ENCODE measurements around the gene SPDYE17. TPM values are rescaled to one million over a fixed set of nuclear protein-coding genes. Genes with fewer than 3 reads are reported as not detected.
"Not testable (repeated sequence)": the region's sequence is repeated elsewhere in the genome, so short reads cannot be mapped to it uniquely, and the experiment has no call there.

Gene SPDYE17
- total RNA-seq, 1 experiment from 2014 or later, result not detected

DNA sequence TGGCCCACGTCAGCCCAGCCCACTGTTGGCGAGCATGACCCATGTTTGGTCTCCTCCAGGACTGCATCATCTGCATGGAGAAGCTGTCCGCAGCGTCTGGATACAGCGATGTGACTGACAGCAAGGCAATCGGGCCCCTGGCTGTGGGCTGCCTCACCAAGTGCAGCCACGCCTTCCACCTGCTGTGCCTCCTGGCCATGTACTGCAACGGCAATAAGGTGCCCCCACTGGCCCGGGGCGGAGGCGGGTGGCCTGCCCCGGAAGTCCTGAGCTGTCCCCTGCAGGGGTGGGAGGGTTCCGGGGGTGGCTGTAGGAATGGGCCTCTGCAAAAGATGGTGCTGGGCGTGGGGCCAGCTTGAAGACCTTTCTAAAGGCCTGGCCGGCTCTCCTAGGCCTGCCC, 30.1 kb downstream of the SPDYE17 start:
- not testable (repeated sequence) for ATAC-seq

DNA sequence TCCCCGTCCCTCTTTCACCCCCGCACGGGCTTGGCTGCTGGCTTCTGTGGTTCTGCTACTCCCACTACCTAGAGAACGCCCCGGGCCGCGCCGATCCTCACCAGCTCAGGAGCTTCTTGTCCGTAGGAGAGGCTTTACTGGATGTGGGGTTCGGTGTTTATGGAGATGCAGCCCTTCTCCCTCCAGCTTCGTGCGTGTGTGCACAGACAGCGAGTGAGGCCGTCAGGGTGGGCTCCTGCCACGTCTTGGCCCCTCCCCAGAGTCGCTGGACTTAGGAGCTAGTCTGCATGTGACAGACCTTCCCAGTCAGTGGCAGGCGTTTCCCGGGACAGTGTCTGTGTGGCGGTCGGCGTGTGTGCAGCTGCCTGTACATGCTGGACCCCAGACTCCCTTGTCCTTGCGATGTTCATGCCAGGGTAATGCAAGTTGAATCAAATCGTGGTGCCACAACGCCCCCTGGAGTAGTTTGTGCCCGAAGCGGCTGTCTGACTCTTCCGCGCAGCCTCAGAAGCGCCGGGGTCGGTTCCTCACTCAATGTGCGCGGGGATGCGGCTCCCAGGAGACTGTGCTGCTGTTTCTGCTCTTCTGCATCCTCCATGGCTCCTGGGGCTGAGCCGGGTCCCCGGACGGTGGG, 32.6 kb downstream of the SPDYE17 start:
- DNase-seq (ENCODE audit: low read depth, low spot score); BruUV-seq (replicated peaks); POLR2A ChIA-PET: not testable (repeated sequence)

More for the DNA sequence above, 30.1 kb downstream of the SPDYE17 start:
- H2AFZ ChIP-seq (ENCODE audit: low read depth, low read length, poor library complexity, severe bottlenecking); CTCF ChIA-PET; DNase-seq (ENCODE audit: low read depth, low spot score); H3K9ac ChIP-seq (ENCODE audit: low read length); BruUV-seq (replicated peaks); intact Hi-C loops (cut with micrococcal nuclease); RAD21 ChIA-PET (ENCODE audit: low non-redundant PET in 1 of 2, low total read pairs in 2 of 2, uncharacterized antibody in 2 of 2, unreplicated experiment in 2 of 2); H4K20me1 ChIP-seq (ENCODE audit: insufficient read depth); H3K36me3 ChIP-seq (ENCODE audit: control insufficient read depth in 1 of 2, insufficient read depth in 2 of 2, low read length in 2 of 2); H3K9me3 ChIP-seq (ENCODE audit: control insufficient read depth in 1 of 2, insufficient read depth in 1 of 2, low read depth in 1 of 2, low read length in 2 of 2); H3K9me2 ChIP-seq (ENCODE audit: insufficient read depth); H3K79me2 ChIP-seq (ENCODE audit: insufficient read depth, low read length); H3K4me1 ChIP-seq (ENCODE audit: control insufficient read depth in 1 of 2, insufficient read depth in 2 of 2, low read length in 2 of 2); H3K27me3 ChIP-seq (ENCODE audit: insufficient read depth, low read length); H3K27ac ChIP-seq (ENCODE audit: low read depth, low read length); H3K4me3 ChIP-seq (replicated peaks in 1 of 2; ENCODE audit: low read depth in 1 of 2, low read length in 2 of 2); POLR2A ChIA-PET; H3K4me2 ChIP-seq (ENCODE audit: low read length): not testable (repeated sequence)

DNA sequence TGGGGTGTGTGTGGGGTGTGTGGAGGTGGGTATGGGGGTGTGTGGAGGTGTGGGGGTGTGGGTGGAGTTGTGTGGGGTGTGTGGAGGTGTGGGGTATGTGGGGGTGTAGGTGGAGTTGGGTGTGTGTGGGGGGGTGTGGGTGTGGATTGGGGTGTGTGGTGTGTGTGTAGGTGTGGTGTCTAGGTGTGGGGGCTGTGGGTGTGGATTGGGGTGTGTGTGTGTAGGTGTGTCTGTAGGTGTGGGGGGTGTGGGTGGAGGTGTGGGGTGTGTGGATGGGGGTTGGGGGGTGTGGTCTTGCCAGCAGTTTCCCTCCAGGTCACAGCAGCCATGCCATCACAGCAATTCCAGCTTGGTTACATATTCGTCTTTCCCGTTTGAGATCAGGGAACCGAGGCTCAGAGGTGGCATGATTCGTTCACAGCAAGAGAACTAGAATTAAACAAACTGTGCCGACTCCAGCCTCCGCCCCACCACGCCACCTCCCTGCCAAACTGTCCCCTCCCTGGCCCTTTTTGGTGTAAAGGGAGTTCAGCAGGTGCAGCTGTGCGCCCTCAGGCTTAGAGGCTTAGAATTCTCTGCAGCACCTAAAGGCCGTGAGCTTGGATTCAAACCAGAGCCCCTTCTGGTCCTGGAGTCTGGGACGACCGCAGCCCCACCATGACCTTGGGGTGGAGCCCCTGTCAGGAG, 33.3 kb downstream of the SPDYE17 start:
- H3K27ac ChIP-seq (ENCODE audit: low read depth, low read length); H3K27me3 ChIP-seq (ENCODE audit: insufficient read depth, low read length); H2AFZ ChIP-seq (ENCODE audit: low read depth, low read length, poor library complexity, severe bottlenecking); H3K9ac ChIP-seq (ENCODE audit: low read length); H3K4me1 ChIP-seq (ENCODE audit: control insufficient read depth in 1 of 2, insufficient read depth in 2 of 2, low read length in 2 of 2); DNase-seq (ENCODE audit: low read depth, low spot score); intact Hi-C loops (cut with micrococcal nuclease); POLR2A ChIA-PET; CTCF ChIA-PET; H3K4me3 ChIP-seq (replicated peaks in 1 of 2; ENCODE audit: low read depth in 1 of 2, low read length in 2 of 2); H3K36me3 ChIP-seq (ENCODE audit: control insufficient read depth in 1 of 2, insufficient read depth in 2 of 2, low read length in 2 of 2); H4K20me1 ChIP-seq (ENCODE audit: insufficient read depth); H3K9me3 ChIP-seq (ENCODE audit: control insufficient read depth in 1 of 2, insufficient read depth in 1 of 2, low read depth in 1 of 2, low read length in 2 of 2); RAD21 ChIA-PET (ENCODE audit: low non-redundant PET in 1 of 2, low total read pairs in 2 of 2, uncharacterized antibody in 2 of 2, unreplicated experiment in 2 of 2); H3K9me2 ChIP-seq (ENCODE audit: insufficient read depth); H3K79me2 ChIP-seq (ENCODE audit: insufficient read depth, low read length); H3K4me2 ChIP-seq (ENCODE audit: low read length); BruUV-seq (replicated peaks): not testable (repeated sequence)
- 0 out of 2 replicates have a peak, but pooled peaks have one; percentile 15 for ATAC-seq

More for the DNA sequence above, 32.6 kb downstream of the SPDYE17 start:
- RAD21 ChIA-PET (ENCODE audit: low non-redundant PET in 1 of 2, low total read pairs in 2 of 2, uncharacterized antibody in 2 of 2, unreplicated experiment in 2 of 2); H4K20me1 ChIP-seq (ENCODE audit: insufficient read depth); H3K79me2 ChIP-seq (ENCODE audit: insufficient read depth, low read length); H3K4me3 ChIP-seq (replicated peaks in 1 of 2; ENCODE audit: low read depth in 1 of 2, low read length in 2 of 2); CTCF ChIA-PET; H2AFZ ChIP-seq (ENCODE audit: low read depth, low read length, poor library complexity, severe bottlenecking); H3K9me2 ChIP-seq (ENCODE audit: insufficient read depth); H3K27me3 ChIP-seq (ENCODE audit: insufficient read depth, low read length); H3K4me2 ChIP-seq (ENCODE audit: low read length); intact Hi-C loops (cut with micrococcal nuclease); H3K36me3 ChIP-seq (ENCODE audit: control insufficient read depth in 1 of 2, insufficient read depth in 2 of 2, low read length in 2 of 2); H3K4me1 ChIP-seq (ENCODE audit: control insufficient read depth in 1 of 2, insufficient read depth in 2 of 2, low read length in 2 of 2); H3K9me3 ChIP-seq (ENCODE audit: control insufficient read depth in 1 of 2, insufficient read depth in 1 of 2, low read depth in 1 of 2, low read length in 2 of 2); H3K27ac ChIP-seq (ENCODE audit: low read depth, low read length); H3K9ac ChIP-seq (ENCODE audit: low read length): not testable (repeated sequence)
- peak; percentile 48; the same call in 1 of the 2 replicates for ATAC-seq
